CD4-positive, alpha-beta T cell treated with Interleukin-1 beta for 1 hour (primary cell): ENCODE results near the gene UBE4A.

Experiments
- DNase-seq, 2 donors: peaks; one replicate each; pipeline ENCODE4 v3.0.0-alpha.2; 2020 to 2022

The UBE4A gene

DNA sequence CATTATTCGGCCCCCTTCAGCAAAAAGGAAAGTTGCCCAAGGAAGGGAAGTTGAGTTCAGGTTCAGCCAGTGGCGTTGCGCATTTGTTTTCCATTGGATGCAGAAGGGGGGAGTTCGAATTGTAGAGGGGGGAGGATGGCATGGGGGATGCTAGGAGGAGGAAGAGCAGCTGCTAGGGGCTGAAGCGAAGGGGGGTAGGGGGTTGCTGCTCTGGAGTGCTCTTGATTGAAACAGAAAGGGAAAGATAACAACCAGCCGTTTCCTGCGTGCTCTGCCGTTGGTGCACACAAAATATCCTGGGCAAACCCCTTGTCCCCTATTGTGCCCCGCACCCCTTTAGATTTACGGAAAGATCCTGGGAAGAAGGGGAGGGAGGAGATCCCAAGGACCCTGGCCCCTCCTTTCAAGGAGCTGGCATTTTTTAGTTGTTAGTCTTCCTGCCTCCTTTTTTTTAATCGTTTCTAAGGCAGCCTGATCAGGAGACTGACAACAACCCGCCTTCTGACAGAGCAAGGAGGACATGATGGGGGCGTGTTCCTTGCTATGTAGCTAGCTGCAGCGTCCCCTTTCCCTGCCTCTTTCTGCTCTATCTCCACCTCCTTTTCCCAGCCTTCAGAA lies 79.0 kb downstream of the UBE4A start:
- DNase-seq: peak; percentile 39 to 65

DNA sequence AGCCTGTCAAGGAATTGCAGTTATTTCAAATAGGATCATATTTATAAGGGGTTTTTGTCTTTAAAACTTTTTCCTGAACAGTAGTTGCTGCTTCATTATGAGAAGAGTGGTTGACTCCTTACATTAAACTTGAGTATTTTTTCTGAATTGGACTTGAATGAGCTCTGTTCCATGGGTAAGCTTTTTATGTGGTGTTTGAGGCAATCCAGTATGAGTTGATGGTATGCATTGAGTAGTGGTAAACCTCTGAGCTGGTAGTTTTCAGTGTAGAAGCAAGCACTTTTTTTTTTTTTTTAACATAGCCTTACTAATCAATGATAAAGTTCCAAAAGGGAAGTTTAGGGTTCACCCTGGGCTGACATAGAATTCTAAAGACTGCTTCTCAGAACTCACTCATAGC lies 80.2 kb downstream of the UBE4A start:
- peak in 1 of 2 donors; percentile 22 for DNase-seq

DNA sequence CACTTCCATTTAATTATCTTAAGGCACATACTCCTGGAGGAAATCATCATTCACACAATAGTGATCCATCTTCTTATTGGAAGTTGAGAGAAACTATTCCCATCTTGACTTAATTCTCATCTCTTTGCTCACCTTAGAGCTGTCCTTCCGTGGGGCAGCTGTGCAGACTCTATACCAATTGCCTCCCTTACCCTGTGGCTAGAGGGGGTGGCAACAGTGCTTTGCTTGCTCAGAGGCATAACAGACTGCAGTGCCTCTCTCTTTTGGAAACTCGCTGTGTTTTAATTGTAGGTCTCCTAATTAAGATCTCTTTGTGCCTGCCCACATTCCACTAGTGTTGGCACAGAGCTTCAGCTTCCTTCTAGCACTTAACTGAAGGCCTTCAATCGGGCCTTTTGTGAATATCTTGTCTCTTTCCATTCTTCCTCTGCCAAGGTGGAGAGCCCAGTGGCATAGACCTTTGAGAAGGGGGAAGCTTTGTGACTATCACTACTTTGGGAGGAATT lies 82.4 kb downstream of the UBE4A start:
- no peak for DNase-seq

DNA sequence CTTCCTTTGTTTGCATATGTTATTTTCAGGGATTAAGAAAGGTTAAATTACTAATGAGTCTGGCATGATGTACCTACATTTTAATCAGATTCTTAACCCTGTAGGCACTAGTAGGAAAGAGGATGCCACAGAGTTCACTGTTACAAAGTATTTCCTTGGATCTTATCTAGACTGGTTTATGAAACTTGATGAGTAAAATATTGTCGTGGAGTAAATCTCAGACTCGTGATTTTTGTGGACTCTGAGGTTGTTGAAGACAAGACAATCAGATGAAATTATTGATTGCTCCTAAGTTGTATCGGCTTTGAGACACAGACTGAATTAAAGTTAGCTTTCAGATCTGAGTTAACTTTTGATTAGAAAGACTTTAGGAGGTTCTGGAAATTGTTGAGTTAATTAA lies 82.9 kb downstream of the UBE4A start:
- no peak for DNase-seq

DNA sequence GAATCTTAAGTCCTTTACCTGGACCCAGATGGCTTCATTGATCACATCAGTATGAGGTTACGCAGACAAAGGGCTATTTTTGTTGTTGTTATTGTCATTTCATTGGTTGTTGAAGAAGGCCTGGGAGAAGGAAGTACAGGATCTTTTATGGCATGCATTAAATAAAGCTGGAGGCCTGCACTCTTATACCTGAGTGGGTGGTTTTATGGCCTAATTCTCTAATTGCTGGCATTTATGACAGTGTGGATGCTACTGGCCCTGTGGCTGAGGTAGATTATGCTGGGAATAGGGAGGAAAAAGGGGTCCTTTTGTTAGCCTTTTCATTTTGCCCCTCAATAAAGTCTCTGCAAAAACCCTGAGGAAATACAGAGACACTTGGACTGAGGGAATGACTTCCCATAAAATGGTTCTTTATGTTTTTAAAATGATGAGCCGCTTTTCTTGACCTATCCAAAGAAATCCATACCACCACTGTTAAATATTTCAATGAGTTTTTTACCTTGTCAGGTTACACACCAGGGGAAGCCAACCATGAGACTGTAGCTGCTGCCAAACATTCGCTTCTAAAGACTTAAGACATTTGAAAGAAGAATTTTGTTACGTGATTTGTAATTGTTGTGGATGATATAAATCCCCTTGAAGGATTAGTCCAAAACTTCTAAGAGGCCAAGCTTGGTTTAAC lies 83.6 kb downstream of the UBE4A start:
- DNase-seq: no peak

DNA sequence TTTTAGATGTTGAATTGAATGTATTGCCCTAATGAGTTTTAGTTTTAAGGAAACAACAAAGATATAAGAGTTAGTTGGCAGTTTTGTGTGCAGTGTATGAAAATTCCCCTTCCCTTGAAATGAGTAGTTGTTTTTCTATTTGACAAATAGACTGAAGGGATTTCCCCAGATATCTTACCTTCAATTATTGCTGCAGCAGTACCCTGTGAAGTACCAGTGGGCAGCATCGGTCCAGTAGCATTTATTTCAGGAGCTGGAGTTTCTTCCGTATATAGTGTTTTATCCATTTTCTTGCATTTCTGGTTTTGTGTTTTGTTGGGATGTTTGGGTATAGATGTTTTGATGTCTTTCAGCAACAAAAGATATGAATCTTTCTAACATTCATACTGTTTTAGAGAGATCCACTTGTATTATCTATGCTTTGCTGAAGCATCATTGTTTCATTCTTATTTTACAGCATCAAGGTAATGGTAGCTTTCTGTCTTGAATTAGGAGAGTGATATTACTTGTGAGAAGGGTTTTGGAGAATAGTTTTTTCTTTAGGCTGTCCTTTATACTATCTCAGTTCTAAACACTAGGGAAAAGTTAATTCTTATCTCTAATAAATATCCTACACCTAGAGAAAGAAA lies 84.3 kb downstream of the UBE4A start:
- DNase-seq: peak in 1 of 2 donors; percentile 29

DNA sequence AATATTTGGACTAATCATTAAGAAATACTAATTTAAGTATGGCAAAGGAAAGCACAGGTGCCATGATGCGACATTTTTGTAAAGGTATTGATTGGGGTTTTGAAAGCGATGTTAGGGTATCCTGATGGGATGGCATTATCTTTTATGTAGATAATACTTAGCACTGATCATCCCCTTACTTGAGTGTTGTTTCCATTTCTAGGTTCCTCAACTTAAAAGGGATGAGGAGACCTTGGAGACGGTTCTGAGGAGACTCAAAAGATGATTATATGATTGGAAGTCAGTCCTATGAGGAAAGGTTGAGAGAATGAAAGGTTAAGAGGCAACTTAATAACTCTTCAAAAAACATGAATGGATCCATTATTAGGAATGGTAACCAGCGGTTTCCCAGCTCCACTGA lies 88.0 kb downstream of the UBE4A start:
- no peak for DNase-seq

DNA sequence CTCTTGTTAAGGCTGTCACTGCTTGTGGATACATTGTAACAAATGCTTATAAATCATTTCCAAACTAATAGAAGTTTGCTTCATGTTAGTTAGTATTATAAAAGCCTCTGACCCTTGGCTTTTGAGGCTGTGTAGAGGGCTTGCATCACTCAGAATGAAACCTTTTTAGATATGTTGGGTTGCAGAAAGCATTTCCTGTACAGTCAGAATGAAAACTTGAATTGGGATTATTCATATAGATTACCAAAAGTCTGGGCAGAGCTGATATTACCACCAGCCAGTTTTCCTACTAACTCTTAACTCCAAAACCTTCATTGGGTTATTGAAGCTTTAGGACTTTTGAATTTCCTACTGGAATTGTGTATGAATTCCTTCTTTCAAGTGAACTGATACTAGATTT lies 88.9 kb downstream of the UBE4A start:
- no peak for DNase-seq
